Measurements from ENCODE around the gene THOP1.

DNA sequence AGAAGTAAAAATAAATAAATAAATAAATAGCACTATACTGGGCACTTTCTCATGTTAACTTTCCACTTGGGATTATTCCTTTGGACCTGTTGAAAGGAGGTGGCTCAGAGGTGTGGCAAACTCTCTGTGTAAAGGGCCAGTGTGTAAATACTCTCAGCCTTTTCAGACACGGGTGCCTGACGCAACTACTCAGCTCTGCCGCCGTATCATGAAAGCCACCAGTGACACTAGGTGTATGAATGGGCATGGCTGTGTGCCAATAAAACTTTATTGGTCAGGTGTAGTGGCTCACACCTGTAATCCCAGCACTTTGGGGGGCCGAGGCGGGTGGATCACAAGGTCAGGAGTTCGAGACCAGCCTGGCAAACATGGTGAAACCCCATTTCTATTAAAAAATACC lies 25.3 kb upstream of the THOP1 start:
- TF ChIP-seq CTCF (IDR thresholded peaks at IDR 0.05), result no peak
- TF ChIP-seq POLR2A (IDR thresholded peaks at IDR 0.05), result no peak

Measured in ovary (tissue), 3 donors.